ENCODE measurements around the gene ZNF644.
"Not testable (repeated sequence)": the region's sequence is repeated elsewhere in the genome, so short reads cannot be mapped to it uniquely, and the experiment has no call there.

The ZNF644 gene

DNA sequence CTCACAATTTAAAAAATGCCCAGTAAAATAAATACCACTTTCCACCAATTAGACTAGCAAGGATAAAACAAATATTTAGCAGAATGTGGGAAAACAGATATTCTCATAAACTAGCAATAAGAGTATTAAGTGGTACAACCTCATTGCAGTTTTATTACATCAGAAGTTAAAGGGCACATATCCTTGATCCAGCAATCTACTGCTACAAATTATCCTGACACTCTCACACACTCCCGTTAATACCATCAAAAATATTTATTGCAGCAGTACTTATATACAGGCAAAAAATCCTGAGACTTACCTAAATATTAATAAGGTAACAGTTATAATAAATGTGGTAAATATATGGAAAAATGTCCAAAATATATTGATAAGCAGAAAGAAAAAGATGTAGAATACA is 44.3 kb downstream of the ZNF644 start:
- no peak for DNase-seq

DNA sequence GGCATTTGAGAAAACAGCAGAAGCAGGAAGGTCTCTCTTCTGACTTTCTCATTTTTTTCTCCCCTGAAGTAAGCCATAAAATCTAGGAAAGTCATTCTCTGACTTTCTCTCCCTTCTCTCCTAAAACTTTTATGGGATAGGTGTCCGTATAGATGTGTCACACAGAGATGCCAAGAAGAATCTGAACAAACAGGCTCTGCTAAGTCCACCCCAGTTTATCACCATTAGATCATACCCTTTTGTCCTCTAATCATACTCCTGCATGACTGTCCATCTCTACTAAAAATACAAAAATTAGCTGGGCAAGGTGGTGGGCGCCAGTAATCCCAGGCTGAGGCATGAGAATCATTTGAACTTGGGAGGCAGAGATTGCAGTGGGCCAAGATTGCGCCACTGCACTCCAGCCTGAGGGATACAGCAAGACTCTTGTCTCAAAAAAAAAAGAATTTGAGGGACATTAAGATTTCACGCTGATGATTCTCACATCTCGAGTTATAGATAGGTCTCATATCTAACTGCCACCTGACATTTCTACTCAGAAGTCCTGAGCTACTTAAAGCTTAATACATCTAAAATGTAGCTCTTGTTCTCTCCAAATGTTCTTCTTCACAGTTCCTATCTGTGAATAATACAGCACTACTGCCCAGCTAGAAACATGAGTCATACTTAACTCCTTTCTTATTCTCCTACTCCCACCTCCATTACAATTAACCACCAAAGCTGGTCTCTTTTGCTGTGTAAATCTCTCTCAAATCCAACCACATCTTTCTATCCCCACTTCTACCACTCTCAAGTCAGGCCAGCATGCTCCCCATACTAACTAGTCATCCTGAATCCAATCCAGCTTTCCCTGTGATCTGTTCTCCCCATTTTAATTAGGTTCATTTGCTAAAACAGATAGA is 47.7 kb downstream of the ZNF644 start:
- DNase-seq = no peak

DNA sequence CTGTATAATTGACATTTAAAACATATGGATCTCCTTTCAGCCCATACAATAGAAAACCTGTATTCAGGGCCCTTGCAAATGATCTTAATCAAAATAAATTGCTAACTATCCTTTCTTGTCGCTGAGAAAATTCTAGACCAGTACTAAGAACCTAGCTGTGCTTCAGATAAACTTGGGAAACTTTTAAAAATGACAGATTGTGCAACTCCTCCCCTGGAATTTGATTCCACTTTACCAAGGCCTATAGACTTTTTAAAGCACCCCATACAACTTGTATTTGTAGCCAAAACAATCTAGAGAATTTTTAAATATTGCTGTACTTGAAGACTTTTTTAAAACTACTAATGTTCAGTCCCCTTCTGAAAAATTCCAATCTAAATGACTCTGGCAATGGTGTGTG is 51.6 kb downstream of the ZNF644 start:
- no peak for DNase-seq

DNA sequence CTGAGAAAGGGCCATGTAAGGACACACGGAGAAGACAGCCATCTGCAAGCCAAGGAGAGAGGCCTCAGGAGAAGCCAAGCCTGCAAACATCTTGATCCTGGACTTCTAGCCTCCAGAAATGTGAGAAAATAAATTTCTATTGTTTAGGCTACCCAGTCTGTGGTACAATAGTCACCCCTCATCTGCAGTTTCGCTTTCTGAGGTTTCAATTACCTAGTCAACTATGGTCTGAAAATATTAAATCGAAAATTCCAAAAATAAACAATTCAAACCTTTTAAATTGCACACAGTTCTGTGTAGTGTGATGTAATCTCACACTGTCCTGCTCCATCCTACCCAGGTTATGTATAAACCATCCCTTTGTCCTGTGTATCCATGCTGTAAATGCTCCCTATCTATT is 52.6 kb downstream of the ZNF644 start:
- no peak for DNase-seq

DNA sequence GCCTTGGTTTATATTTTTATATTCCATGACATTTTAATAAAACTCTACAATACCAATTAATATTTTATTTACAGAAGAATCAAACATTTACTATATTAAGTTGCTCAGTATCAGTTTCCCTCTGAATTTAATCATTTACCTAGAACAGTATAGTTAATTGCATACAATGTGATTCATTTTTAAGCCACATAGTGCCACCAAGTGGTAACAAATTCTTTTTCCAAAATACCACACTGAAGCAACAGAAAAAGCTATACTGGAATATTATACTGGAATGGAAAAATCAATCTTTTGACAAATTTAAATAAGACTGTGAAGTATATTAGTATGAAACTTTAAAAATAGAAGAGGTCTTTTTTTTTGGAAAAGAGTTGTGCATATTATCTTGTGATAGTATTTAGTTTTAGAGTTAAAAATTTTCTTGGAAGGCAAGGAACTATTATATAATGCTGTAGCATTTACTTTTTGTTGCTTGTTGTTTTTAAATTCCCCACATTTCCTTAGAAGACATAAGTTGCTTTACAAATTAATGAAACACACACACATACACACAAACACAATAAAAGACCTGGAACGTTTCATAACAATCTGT is 57.3 kb downstream of the ZNF644 start:
- DNase-seq = no peak

DNA sequence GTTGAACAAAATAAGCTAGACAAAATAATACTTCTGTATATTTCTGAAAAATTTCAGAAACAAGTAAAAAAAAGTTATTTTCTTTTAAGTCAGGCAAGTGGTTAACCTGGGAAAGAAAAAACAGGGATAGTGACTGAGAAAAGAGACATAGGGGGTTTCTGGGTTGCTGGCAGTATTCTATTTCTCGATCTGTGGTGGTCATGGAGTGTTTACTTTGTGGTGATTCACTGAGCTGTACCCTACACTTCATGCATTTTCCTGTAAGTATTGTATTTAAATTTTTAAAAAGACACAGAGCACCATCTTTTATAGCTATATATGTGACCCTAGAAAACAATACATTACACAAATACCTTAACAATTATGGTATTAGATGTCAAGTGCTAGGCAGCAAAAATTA is 58.2 kb downstream of the ZNF644 start:
- no peak for DNase-seq

DNA sequence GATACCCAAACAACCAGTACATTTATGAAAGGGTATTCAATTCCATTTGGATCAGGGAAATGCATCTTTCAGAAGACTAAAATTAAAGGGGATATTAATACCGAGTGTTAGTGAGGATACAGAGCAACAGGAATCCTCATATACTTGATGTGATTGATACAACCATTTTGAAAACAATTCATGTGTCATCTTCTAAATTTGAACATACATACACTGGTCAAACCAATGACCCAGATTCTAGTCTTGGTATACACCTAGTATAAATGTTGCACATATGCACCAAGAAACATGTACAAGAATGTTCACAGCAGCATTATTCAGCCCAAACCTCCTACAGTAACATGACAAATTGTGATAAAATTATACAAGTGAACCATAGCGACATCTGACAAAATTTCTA is 58.6 kb downstream of the ZNF644 start:
- DNase-seq = no peak

DNA sequence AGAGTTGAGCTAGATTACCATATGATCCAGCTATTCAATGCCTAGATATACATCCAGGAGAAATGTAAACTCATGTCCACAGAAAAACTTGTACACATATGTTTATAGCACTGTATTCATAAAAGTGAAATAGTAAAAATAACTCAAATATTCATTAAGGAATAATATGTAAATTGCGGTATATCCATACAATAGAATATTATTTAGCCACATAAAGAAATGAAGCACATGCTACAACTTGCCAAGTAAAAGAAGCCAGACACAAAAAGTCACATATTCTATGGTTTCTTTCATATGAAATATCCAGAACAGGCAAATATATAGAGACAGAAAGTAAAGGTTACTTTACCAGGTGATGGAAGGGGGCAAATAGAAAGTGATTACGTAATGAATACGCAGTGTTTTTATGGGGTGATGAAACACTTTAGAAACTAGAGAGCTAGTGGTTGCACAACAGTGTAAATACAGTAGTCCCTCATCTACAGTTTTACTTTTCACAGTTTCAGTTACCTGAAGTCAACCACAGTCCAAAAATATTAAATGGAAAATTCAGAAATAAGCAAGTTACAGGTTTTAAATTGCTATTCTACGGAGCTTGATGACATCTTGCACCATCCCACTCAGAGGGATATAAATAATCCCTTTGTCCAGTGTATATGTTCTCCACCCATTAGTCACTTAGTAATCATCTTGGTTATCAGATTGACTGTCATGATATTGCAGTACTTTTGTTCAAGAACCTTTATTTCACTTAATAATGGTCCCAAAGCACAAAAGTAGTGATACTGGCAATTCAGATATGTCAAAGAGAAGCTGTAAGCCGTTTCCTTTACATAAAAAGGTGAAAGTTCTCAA is 62.3 kb downstream of the ZNF644 start:
- DNase-seq = no peak

DNA sequence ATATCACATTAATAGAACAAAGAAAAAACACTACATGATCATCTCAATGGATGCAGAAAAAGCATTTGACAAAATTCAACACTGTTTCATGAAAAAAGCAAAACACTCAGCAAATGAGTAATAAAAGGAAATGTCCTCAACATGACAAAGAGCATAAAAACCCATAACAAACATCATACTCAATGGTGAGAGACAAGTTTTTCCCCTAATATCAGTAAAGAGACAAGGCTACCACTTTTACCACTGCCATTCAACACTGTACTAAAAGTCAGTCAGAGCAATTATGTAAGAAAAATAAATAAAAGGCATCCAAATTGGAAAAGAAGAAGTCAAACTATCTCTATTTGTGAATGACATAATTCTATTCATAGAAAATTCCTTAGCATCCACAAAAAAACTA is 64.3 kb downstream of the ZNF644 start:
- DNase-seq = no peak

DNA sequence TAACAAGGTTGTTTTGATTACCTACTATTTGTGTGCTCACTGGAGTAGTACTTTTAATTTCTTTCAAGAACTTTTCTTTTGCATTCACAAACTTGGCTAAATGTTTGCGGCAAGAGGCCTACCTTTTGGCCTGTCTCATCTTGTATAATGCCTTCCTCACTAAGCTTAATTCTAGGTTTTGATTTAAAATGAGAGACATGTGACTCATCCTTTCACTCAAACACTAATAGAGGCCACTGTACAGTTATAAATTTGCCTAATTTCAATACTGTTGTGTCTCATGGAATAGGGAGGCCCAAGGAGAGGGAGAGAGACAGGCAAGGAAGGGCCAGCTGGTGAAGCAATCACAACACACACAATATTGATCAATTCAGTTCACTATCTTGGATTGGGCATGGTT is 66.1 kb downstream of the ZNF644 start:
- DNase-seq = no peak

DNA sequence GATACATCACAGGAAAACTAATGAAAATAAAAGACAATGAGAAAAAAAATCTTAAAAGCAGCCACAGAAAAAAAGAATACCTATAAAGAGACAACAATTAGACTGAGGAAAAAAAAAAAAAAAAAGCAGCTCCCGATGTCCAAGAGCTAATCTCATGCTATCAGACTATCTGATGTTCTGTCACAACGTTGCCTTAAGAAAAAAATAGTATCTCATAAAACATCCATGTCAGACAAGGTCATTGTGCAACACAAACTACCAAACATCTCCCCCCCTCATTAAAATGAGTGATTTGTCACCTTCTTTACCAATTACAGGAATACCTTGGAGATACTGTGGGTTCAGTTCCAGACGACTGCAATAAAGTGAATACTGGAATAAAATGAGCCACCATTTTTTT is 68.9 kb downstream of the ZNF644 start:
- no peak for DNase-seq

DNA sequence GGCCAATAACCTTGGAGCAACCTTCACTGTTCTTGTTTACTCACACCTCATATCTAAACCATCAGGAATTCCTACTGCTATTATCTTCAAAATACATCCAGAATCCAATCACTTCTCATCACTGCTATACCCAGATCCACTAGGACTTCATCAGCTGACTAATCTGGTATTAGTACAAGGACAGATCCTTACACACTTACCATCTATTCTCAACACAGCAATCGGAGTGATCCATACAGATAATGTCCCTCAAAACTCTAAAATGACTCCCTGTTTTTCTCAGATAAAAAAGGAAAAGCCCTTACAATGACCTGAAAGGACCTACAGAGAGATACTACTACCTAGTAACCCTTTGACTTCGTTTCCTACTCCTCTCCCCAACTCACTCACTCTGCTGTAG is 70.8 kb downstream of the ZNF644 start:
- no peak for DNase-seq

DNA sequence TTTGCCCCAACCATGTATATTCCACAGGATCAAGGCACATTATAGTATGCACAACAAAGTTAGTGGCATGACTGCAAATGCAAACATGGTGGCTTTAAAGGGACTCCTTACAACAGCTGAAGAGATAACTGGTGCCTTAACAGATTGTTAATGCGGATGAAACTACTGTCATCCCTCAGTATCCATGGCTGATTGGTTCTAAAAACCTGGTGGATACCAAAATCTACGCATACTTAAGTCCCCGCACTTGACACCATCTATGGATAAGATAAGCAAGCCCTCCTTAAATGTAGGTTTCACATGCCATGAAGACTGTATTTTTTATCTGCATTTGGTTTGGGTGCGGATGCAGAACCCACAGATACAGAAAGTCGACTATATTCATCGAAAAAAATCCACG is 73.5 kb downstream of the ZNF644 start:
- no peak for DNase-seq

DNA sequence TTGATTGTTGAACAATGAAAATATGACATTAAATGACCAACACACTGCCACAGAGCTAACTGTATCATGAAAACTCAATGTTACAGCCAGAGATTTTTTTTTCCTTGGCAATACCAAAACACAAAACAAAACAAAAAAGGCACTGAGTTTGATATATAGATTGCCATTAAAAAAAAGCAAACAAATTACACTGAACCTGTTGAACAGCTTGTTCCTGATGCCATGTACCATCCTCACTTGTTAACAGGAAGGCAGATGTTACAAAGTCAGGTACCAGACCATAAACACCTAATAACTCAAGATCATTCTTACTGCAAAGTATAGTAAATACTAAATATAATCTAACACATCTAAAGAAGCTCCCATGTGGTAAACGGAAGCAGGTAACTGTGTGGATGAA is 75.2 kb downstream of the ZNF644 start:
- DNase-seq = no peak

DNA sequence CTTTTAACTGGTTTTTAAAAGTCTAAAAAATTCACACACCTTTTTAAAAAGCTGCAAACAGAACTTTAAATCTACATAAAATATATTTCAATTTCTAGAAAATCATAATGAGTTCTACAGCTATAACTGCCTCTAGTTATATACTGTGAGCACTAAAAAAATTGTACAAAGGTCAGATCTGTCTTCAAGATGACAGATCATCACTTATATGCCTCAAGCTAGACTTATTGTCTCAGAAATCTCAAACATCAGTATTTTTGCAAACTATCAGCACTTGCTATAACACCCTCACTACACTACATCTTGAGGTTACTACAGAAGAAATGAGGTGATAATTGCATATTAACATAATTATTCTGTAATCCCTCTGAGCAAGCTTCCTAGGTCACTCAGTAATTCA is 76.5 kb downstream of the ZNF644 start:
- no peak for DNase-seq

DNA sequence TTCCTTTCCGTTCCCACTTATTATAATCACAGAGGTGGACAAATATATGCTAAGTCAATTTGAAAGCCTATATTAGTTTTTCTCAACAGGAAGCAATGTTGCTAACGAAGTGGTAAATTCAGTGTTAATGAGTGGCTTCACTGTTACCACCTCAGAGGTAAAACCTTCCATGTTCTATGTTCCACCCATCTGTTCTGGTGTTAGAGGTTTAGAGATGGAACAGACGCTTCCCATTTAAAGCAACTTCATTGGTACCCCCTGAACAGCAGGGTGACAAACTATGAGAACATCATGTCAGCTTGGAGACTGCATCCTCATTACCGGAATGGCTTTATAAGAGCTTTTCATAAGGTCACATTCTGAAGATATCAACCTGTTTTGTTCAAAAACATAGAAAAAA is 77.9 kb downstream of the ZNF644 start:
- no peak for DNase-seq

DNA sequence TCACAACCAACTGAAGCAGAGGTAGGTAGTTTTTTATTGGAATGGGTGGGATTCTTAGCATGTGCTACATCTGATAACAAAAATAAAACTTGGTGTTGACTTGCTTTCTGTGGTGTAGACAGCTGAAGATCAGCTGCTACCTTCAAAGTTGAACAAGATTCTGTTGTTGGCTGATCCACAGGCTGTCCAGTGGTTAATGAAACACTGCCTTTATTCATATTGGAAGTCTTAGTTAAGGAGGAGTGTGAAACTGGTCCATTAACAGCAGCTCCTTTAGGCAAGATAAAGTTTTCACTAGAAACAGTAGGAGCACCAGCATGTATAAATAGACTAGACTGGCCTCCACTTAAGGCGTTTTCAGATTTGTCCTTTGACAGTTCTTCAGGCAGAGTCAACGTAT is 81.1 kb downstream of the ZNF644 start:
- no peak for DNase-seq

DNA sequence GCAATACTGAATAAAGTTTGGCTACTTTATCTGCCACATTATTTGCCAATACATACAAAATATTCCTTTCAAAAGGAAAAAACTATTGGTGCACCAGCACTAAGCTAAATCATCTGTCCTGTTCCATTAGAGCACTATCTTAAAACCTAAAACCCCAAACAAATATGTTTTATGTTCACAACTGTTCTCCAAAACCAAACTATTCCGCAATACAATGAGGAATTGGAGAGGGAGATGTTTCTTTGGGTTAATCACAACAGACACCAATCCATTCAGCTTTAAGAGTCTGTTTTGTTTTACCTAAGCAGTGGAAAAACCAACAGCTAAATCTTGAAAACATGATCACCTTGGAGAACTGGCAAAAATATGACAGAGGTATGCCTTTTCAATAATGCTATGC is 85.1 kb downstream of the ZNF644 start:
- DNase-seq = no peak

DNA sequence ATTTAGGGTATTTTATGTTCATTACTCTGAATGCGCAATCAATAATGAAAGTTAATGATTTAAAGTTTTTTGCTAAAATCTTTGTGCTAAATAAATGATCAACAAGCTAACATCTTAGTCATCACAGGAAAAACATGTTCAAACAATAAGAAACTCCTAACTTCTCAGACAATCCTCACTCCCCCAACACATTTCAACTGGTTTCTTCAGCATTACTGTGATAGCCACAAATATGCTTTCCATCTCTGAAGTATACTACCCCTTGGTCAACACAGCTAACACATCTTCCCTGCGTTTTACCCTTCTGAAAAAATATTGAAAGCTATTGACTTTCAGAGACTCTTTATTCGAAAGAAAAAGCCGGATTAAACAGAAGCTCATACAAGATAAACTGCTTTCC is 85.8 kb downstream of the ZNF644 start:
- no peak for DNase-seq

DNA sequence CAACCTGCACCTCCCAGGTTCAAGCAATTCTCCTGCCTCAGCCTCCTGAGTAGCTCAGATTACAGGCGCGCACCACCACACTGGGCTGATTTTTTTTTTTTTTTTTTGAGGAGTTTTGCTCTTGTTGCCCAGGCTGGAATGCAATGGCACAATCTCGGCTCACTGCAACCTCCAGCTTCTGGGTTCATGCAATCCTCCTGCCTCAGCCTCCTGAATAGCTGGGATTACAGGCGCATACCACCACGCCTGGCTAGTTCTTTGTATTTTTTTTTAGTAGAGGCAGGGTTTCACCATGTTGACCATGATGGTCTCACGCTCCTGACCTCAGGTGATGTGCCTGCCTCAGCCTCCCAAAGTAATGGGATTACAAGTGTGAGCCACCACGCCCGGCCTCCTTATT is 93.6 kb downstream of the ZNF644 start:
- not testable (repeated sequence) for DNase-seq

DNA sequence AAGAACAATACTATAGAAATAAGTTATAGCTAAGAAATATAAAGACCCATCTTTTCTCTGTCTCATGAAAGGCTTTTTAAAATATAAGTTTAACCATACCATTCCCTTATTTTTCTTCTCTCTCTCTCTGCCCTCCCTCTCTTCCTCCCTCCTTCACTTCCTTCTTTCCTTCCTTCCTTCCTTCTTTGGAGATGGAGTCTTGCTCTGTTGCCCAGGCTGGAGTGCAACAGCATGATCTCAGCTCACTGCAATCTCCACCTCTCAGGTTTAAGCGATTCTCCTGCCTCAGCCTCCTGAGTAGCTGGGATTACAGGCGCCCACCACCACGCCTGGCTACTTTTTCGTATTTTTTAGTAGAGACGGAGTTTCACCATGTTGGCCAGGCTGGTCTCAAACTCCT is 94.2 kb downstream of the ZNF644 start:
- not testable (repeated sequence) for DNase-seq

DNA sequence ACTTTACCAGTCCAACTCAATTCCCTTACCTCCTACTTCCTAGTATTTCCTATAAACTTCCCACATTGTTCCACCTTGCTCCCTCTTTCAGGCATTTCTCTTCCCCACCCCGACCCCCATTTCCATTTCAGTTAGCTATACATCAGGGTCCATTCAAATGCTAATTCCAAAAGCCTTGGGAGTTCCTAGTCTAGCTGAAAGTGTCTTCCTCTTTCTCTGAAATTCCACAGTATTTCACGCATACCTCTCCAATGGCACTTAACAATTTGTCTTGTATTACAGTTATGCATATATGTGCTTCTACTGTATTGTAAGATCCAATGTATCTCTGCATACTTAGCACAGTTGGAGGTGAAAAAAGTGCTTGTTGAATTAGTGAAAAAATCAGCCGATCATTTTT is 94.9 kb downstream of the ZNF644 start:
- no peak for DNase-seq

DNA sequence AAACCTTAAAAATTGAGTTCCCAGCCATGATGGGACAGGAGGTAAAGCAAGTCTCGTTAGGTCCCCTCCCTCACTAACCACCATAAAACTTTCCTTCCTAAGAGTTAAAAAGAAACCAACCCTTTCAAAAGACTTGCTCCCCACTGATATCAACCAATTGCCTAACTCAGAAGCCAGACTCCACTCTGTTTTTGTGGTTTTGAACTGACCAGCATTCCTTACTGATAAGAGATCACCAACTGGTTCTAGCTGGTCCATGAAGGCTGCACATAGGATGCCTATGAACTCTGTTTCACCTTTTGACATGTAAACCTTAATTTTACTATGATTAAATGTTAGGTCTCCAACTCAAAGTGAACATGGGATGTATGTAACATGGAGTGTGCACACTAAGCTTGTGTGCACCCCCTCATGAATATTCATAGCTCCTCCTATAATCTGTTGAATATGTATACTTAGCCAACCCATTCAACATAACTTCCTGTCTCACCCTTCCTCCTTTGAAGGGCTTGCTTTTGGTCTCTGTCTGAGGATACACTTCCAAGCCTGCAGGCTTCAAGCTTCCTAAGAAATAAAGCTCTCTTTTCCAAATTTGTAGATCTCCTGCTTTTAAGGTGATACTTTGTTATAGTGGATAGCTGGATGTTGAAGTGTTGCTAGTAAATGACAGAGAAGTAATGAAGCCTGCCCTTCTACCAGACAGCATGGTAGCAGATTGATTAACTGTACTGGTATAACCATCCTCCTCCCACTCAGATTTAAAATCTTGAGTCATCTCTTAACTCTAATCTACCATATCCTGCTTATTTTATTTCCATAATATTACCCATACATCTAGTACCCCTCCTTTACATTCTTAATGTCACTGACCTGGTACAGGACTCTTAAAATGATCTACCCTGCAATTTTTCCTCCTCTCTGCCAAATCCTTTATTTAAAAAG is 95.6 kb downstream of the ZNF644 start:
- no peak for DNase-seq
